Caco-2 (cell line): ENCODE data around the gene LSM3. TPM values are rescaled to one million over a fixed set of nuclear protein-coding genes. Genes with fewer than 3 reads are reported as not detected.

ENCODE experiments used
- BruUV-seq: library from RNA; stranded (reverse); fragments of 400-500 nt; replicated peaks from 2 replicates; lab custom pipeline; 2021; lab: Mats Ljungman, UMichigan
- CTCF ChIA-PET: fragments of 300-600 bp; sonication (Branson Sonifier 250); formaldehyde crosslinking; loops from one replicate; lab custom pipeline; 2022; ENCODE audit warnings: antibody characterized with exemption; lab: Charles Lee
- POLR2A ChIA-PET: fragments of 300-600 bp; sonication (Branson Sonifier 250); formaldehyde crosslinking; loops from one replicate; lab custom pipeline; 2022; ENCODE audit warnings: antibody characterized with exemption; lab: Charles Lee
- DNase-seq, 2 experiments: peaks; one replicate each; pipeline versions ENCODE4 v3.0.0 to v3.0.0-alpha.2; 2020 to 2022
- H3K27me3 ChIP-seq: replicated peaks from 2 replicates; pipeline ENCODE4 v1.6.0; 2011; ENCODE audit warnings: low read length; ENCODE audit not compliant: control insufficient read depth, insufficient read depth
- H3K36me3 ChIP-seq: 2 replicates; pipeline ENCODE4 v1.5.1; 2011; ENCODE audit warnings: low read length; ENCODE audit not compliant: control insufficient read depth, insufficient read depth
- H3K4me1 ChIP-seq: fragments of 250-450 bp; sonication (Bioruptor Pico); 2 replicates; pipeline ENCODE4 v1.5.1; 2020; ENCODE audit warnings: mild to moderate bottlenecking
- H3K4me3 ChIP-seq: 2 replicates; pipeline ENCODE4 v1.5.1; 2011; ENCODE audit warnings: low read depth, mild to moderate bottlenecking, control low read depth, low read length
- H3K9me3 ChIP-seq: fragments of 250-450 bp; sonication (Bioruptor Pico); 2 replicates; pipeline ENCODE4 v1.5.1; 2020; ENCODE audit warnings: mild to moderate bottlenecking, moderate library complexity
- H3K27ac Mint-ChIP-seq: one replicate; pipeline ENCODE4 v1.8.0; 2022; ENCODE audit warnings: mixed read lengths; ENCODE audit not compliant: unreplicated experiment
- H3K27me3 Mint-ChIP-seq: one replicate; pipeline ENCODE4 v1.8.0; 2022; ENCODE audit warnings: mixed read lengths; ENCODE audit not compliant: insufficient read depth, unreplicated experiment
- H3K36me3 Mint-ChIP-seq: one replicate; pipeline ENCODE4 v1.8.0; 2022; ENCODE audit warnings: mild to moderate bottlenecking, mixed read lengths; ENCODE audit not compliant: insufficient read depth, unreplicated experiment
- H3K4me1 Mint-ChIP-seq: one replicate; pipeline ENCODE4 v1.8.0; 2022; ENCODE audit warnings: low read depth, mixed read lengths; ENCODE audit not compliant: unreplicated experiment
- H3K4me3 Mint-ChIP-seq: one replicate; pipeline ENCODE4 v1.8.0; 2022; ENCODE audit warnings: mild to moderate bottlenecking, moderate library complexity, mixed read lengths; ENCODE audit not compliant: unreplicated experiment
- H3K9me3 Mint-ChIP-seq: one replicate; pipeline ENCODE4 v1.8.0; 2022; ENCODE audit warnings: mixed read lengths; ENCODE audit not compliant: unreplicated experiment
- intact Hi-C: fragments of 100-400 bp; cut with micrococcal nuclease; formaldehyde crosslinking; loops from one replicate; pipeline ENCODE4 v1.10.0; 2022; ENCODE audit not compliant: unreplicated experiment
- total RNA-seq: library from RNA; stranded (reverse); gene quantifications from 2 replicates; pipeline ENCODE4 v1.2.3, GENCODE V29; 2022
- TF ChIP-seq, protein P1 (sequence below), 2 experiments: fragments of 200-600 bp in 1 of 2; IDR thresholded peaks; 1 replicate in 1 of 2; 2 replicates in 1 of 2; pipeline versions ENCODE4 v1.5.1 to v1.8.0; 2011 to 2022; ENCODE audit warnings: antibody characterized with exemption in 1 of 2, control low read depth in 1 of 2, inconsistent platforms in 1 of 2, low read depth in 1 of 2, low read length in 1 of 2, mild to moderate bottlenecking in 1 of 2, moderate library complexity in 1 of 2; ENCODE audit not compliant: insufficient read depth in 1 of 2, severe bottlenecking in 1 of 2, unreplicated experiment in 1 of 2

LSM3 gene
- total RNA-seq, 1 experiment from 2014 or later = 20.5 TPM

DNA sequence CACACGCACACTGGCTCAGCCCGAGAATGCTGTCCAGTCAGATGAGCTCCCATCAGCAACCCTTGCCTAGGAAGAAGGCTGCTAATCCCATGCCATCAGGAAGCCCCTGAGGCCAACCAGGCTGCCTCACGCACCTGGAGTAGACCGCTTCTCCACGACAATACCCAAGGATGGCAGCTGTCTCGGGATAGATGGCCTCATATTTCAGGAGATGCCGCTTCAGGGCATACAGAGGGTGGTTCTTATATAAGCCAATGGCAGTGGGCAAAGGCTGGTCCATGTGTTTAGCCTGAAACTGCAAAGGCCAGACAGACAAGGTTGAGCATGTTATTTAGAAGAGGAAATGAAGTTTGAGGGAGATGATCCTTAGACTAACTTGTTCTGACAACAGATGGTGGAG, 22.4 kb upstream of the LSM3 start:
- intact Hi-C loops = no loop called here
- no peaks in the 10 kb centered on the region for H3K4me1 ChIP-seq
- Mint-ChIP-seq H3K27ac (no peak overlapping the region), H3K9me3 (no peaks in the 10 kb centered on the region), H3K4me1 (no peaks in the 10 kb centered on the region), H3K36me3 (peaks cover 65% of the 10 kb centered on the region), H3K4me3 (no peak overlapping the region), H3K27me3 (no peaks in the 10 kb centered on the region)
- no TSS peak for BruUV-seq
- no peaks in the 10 kb centered on the region for H3K27me3 ChIP-seq
- DNase-seq = no peak
- ChIA-PET POLR2A (no interaction called here), CTCF (no interaction called here)
- TF ChIP-seq, protein P1, sequence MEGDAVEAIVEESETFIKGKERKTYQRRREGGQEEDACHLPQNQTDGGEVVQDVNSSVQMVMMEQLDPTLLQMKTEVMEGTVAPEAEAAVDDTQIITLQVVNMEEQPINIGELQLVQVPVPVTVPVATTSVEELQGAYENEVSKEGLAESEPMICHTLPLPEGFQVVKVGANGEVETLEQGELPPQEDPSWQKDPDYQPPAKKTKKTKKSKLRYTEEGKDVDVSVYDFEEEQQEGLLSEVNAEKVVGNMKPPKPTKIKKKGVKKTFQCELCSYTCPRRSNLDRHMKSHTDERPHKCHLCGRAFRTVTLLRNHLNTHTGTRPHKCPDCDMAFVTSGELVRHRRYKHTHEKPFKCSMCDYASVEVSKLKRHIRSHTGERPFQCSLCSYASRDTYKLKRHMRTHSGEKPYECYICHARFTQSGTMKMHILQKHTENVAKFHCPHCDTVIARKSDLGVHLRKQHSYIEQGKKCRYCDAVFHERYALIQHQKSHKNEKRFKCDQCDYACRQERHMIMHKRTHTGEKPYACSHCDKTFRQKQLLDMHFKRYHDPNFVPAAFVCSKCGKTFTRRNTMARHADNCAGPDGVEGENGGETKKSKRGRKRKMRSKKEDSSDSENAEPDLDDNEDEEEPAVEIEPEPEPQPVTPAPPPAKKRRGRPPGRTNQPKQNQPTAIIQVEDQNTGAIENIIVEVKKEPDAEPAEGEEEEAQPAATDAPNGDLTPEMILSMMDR (IDR thresholded peaks at IDR 0.05; ENCODE audit: insufficient read depth in 1 of 2, low read depth in 1 of 2, low read length in 1 of 2, severe bottlenecking in 1 of 2, unreplicated experiment in 1 of 2) = no peak
- H3K4me3 ChIP-seq = no peak overlapping the region
- peaks cover 3% of the 10 kb centered on the region for H3K9me3 ChIP-seq
- H3K36me3 ChIP-seq = peaks cover 3% of the 10 kb centered on the region

DNA sequence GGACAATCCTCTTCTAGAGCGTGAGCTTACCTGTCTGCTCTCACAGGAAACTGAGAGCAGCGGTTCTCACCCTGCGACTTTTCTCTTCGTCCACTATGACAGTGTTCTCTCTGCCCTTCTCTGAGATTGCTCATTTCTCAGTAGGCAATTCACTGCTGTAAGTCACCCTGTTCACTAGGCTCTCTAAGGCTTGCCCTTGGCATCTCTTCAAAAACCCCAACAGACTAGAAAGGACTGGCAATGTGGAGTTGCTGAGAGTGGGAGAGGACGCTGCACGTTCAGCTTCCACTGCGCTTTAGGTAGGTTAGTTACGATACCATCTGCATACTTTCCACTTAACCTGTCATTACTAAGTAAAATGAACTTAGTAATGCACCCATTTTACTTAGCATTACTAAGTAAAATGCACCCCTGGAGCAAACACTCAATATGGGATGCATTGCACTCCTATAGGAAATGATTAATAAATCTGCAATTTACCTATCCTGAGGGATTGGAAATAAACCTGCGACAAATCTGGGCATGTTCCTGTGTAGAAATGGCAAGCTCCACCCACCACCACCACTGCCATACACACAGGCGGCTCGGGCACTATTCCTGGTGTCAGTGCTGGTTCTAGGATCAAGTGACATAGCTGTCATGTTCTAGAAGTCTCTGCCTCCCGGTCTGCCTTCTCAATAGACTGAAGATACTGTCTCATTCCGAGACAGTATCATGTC, 21.6 kb upstream of the LSM3 start:
- H3K4me3 Mint-ChIP-seq = no peak overlapping the region
- no peak for DNase-seq
- no peaks in the 10 kb centered on the region for H3K4me1 ChIP-seq
- H3K27ac Mint-ChIP-seq = no peak overlapping the region
- no peaks in the 10 kb centered on the region for H3K27me3 Mint-ChIP-seq
- no peaks in the 10 kb centered on the region for H3K4me1 Mint-ChIP-seq
- peaks cover 10% of the 10 kb centered on the region for H3K9me3 ChIP-seq
- no peak overlapping the region for H3K4me3 ChIP-seq
- peaks cover 69% of the 10 kb centered on the region for H3K36me3 Mint-ChIP-seq
- intact Hi-C loops = no loop called here
- H3K36me3 ChIP-seq = peaks cover 3% of the 10 kb centered on the region
- ChIA-PET POLR2A (no interaction called here), CTCF (no interaction called here)
- H3K9me3 Mint-ChIP-seq = peaks cover 6% of the 10 kb centered on the region
- no TSS peak for BruUV-seq
- no peaks in the 10 kb centered on the region for H3K27me3 ChIP-seq
- TF ChIP-seq, protein P1 (IDR thresholded peaks at IDR 0.05; ENCODE audit: insufficient read depth in 1 of 2, low read depth in 1 of 2, low read length in 1 of 2, severe bottlenecking in 1 of 2, unreplicated experiment in 1 of 2) = no peak

DNA sequence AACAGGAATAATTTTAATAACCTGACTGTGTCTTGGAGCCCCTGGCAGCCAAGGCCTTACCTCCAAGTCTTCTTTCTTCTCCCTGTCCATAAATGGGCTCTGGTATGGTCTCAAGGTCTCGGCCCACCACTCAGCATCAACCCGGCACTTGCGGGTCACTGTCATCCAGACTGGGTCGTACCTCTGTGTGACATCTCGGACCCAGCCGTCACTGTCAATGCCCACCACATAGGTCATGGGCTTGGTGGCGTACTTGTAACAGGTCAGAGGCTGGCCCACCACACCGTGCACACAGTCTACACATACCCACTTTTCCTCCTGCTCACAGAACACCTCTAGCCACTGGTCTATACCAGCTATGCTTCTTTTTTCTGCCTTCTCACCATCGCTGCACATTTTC, 20.7 kb upstream of the LSM3 start:
- Mint-ChIP-seq H3K27me3 (no peaks in the 10 kb centered on the region), H3K36me3 (peaks cover 69% of the 10 kb centered on the region), H3K9me3 (peaks cover 15% of the 10 kb centered on the region), H3K4me3 (no peak overlapping the region), H3K4me1 (no peaks in the 10 kb centered on the region), H3K27ac (no peak overlapping the region)
- intact Hi-C loops = no loop called here
- no peak overlapping the region for H3K4me3 ChIP-seq
- ChIA-PET CTCF (no interaction called here), POLR2A (no interaction called here)
- TF ChIP-seq, protein P1 (IDR thresholded peaks at IDR 0.05; ENCODE audit: insufficient read depth in 1 of 2, low read depth in 1 of 2, low read length in 1 of 2, severe bottlenecking in 1 of 2, unreplicated experiment in 1 of 2) = no peak
- no peaks in the 10 kb centered on the region for H3K4me1 ChIP-seq
- no TSS peak for BruUV-seq
- H3K36me3 ChIP-seq = peaks cover 3% of the 10 kb centered on the region
- peaks cover 10% of the 10 kb centered on the region for H3K9me3 ChIP-seq
- no peaks in the 10 kb centered on the region for H3K27me3 ChIP-seq
- no peak for DNase-seq
